Measurements from ENCODE around the gene CATSPER1.
"Not testable (repeated sequence)": the region's sequence is repeated elsewhere in the genome, so short reads cannot be mapped to it uniquely, and the experiment has no call there.

DNA sequence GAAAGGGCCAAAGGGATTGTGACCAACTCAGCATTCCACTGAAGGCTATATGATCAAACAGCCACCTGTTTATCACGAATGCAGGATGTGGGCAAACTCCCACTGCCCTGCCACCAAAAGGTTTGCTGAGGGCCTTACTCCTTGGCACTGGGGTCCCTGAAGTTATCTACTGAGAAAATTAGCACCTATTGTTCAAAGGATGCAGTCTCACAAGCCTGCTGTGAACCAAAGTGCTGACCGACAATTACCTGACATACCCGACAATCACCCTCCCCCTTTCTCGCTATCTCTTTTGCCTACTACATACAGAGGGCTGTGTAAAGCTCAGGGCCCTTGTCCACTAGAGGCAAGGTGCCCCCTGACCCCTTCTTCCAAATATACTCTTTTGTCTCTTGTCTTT, 16.2 kb downstream of the CATSPER1 start:
- TF ChIP-seq, protein P1, sequence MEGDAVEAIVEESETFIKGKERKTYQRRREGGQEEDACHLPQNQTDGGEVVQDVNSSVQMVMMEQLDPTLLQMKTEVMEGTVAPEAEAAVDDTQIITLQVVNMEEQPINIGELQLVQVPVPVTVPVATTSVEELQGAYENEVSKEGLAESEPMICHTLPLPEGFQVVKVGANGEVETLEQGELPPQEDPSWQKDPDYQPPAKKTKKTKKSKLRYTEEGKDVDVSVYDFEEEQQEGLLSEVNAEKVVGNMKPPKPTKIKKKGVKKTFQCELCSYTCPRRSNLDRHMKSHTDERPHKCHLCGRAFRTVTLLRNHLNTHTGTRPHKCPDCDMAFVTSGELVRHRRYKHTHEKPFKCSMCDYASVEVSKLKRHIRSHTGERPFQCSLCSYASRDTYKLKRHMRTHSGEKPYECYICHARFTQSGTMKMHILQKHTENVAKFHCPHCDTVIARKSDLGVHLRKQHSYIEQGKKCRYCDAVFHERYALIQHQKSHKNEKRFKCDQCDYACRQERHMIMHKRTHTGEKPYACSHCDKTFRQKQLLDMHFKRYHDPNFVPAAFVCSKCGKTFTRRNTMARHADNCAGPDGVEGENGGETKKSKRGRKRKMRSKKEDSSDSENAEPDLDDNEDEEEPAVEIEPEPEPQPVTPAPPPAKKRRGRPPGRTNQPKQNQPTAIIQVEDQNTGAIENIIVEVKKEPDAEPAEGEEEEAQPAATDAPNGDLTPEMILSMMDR (IDR thresholded peaks at IDR 0.05; ENCODE audit: control extremely low read depth in 1 of 3, insufficient read depth in 1 of 3, low read depth in 1 of 3, low read length in 3 of 3), result not testable (repeated sequence)
- not testable (repeated sequence) for TF ChIP-seq CEBPB (IDR thresholded peaks at IDR 0.05; ENCODE audit: low read depth, low read length); RAD21 (IDR thresholded peaks at IDR 0.05 in 1 of 2, conservative IDR thresholded peaks at IDR 0.05 in 1 of 2; ENCODE audit: low read depth in 2 of 2, low read length in 2 of 2); ZNF274 (IDR thresholded peaks at IDR 0.05; ENCODE audit: borderline replicate concordance, extremely low read depth, low read length); POLR2A (IDR thresholded peaks at IDR 0.05; ENCODE audit: control extremely low read depth in 1 of 2, low read depth in 2 of 2, low read length in 2 of 2); JUND (IDR thresholded peaks at IDR 0.05; ENCODE audit: low read length); EZH2 (IDR thresholded peaks at IDR 0.05; ENCODE audit: low read depth, low read length, severe bottlenecking); CHD1 (IDR thresholded peaks at IDR 0.05; ENCODE audit: low read depth, low read length); FOSL1 (IDR thresholded peaks at IDR 0.05; ENCODE audit: insufficient read depth, low read depth, low read length); RNF2 (IDR thresholded peaks at IDR 0.05; ENCODE audit: borderline replicate concordance, low read depth, low read length, missing control alignments, poor library complexity, severe bottlenecking); KDM1A (IDR thresholded peaks at IDR 0.05; ENCODE audit: borderline replicate concordance, low read length); RFX5 (IDR thresholded peaks at IDR 0.05; ENCODE audit: borderline replicate concordance, low read depth, low read length)
